Measurements from ENCODE around the gene NAA10.

Gene NAA10

DNA sequence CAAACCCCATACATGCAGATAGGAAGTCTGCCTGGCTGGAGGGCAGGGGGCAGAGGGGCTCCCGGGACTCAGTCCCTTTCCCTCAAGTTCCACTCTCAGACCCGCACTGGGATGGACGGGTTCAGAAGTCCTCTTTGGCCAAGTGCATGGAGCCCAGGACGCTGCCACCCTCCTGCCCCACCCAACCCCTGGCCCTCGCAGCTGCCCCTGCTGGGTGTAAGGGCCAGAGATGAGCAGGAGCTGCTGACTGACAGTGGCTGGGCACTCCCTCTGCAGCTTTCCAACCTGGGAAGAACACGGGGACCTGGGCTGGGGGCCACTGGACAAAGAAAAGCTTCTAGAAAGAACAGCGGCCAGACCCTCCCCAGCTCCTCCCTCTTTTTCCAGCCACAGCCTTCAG lies 52.3 kb downstream of the NAA10 start:
- no peak for DNase-seq

DNA sequence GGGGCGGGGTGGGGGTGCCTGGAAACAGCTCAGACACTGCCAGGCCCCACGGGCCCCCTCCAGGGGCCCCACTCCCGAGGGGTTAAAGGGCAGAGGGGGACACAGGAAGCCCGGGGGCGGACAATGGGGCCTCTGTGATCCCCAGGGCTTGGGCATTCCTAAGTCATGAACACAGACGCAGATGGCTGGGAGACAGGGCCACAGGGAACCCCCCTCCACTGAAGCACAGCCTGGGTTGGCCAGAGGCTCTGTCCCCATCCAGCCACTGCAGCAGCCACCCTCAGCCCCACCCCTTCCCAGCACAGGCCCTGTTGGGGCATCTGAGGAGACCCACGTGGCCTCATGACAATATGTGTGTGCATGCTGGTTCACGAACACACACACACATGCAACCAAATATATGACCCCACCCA lies 52.7 kb downstream of the NAA10 start:
- DNase-seq = no peak

DNA sequence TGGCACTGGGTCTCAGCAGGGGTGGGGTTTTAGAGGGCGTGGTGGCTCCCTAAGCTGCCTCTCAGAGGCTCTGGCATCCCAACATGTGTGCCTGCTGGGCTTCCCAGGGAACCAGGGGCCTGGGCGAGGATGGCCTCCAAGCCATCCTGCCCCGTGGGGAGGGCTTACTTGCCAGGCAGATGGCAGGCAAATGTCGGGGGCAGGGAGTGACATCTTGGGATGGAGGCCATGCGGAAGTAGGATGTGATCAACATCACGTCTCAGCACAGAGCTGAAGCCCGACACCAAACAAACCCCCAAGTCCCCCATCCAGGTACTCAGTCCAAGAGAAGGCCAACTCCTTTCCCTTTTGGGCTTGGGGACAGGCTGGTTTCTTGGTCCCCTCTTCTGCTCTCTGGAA lies 53.6 kb downstream of the NAA10 start:
- DNase-seq = no peak

DNA sequence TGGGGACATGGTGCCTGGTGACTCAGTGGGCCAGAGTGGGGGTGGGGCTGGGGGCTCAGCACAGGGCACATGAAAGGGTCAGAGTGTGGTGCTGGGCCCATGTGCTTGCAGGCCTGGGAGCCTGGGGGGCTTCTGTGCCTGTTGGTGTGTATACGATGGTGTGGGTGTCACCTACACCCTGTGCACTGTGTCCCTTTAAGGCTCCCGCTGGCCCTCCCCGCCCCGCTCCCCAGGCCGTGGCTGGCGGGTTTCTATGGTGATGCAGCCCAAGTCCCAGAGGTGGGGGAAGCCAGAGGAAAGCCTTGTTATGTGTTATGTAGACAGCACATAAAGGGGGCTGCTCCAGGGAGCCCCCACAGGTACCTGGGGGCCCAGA lies 54.4 kb downstream of the NAA10 start:
- DNase-seq = no peak

DNA sequence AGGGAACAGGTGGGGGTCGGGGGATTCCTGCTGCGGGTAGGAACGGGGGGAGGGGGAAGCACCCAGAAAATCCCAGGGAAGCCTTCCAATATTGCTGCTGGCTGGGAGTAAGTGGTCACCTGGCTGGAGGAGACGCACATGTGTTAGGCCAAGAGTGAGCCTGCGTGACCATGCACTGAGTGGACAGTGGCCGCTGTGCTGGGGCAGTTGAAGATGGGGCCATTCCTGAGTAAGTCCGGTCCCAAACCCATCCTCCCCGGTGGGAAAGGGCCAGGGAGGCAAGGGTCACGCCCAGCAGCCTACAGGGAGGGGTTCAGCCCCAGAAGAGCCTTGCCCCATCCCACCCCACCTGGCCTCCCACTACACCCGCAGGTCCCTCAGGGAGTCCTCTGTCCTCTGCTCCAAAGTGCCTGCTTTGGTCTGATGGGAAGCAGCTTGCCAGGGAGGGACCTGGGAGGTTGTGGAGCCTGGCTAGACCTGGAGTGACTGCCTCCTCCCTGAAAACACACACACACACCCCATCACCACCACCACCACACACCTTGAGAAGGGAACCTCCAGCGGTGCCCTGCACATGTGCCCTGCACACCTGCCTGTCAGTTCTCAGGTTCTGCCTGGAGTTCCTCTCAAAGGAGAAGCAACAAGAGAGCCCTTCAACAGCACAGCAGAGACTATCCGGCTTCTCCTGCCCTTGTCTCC lies 54.9 kb downstream of the NAA10 start:
- DNase-seq = no peak
